Testis (tissue), 2 donors: ENCODE measurements around the gene NEDD9.

ENCODE experiments used
- CTCF ChIP-seq, 3 experiments: fragments of 450-650 bp in 2 of 3; fragments of 200-600 bp in 1 of 3; sonication (generic) in 1 of 3; IDR thresholded peaks; one replicate each; pipeline ENCODE4 v1.5.1; 2016 to 2019; ENCODE audit warnings: antibody characterized with exemption in 3 of 3, mild to moderate bottlenecking in 2 of 3, moderate library complexity in 1 of 3
- POLR2A ChIP-seq: fragments of 450-650 bp; IDR thresholded peaks from one replicate; pipeline ENCODE4 v1.6.1; 2017; ENCODE audit warnings: antibody characterized with exemption, mild to moderate bottlenecking, moderate library complexity

GRCh38 chr6:11139051-11139960, 93.2 kb downstream of the NEDD9 start:
- TF ChIP-seq POLR2A (no peak), CTCF (IDR thresholded peaks at IDR 0.05) (no peak)
